PC-9 (cell line): ENCODE measurements around the gene CXCR3.
"Not testable (repeated sequence)": the region's sequence is repeated elsewhere in the genome, so short reads cannot be mapped to it uniquely, and the experiment has no call there.

Experiments used
- CTCF ChIP-seq: fragments of 200-600 bp; sonication (generic); conservative IDR thresholded peaks from 2 replicates; pipeline ENCODE4 v1.6.1; 2017; ENCODE audit warnings: mixed run types, antibody characterized with exemption, mild to moderate bottlenecking, moderate library complexity
- EZH2 ChIP-seq: fragments of 200-600 bp; sonication (generic); IDR thresholded peaks from 2 replicates; pipeline ENCODE4 v1.8.0; 2017; ENCODE audit warnings: antibody characterized with exemption, low read depth

DNA sequence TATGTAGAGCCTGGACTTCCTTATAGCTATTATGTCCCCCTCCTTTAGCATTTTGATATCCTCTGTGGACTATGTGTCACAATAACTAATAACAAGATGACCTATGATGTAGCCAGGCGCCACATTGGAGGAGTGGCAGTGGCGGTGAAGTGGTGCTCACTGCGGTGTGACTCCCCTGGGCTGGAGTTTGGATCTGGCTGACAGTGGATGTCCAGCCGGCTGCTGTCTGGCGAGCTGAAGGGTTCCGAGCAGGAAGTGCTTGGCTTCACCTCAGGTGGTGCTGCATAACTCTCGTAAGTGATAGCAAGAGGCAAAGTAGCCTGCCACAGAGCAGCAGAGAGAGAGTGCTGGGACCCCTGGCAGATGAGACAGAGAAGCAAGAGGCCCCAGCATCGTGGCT, 25.1 kb downstream of the CXCR3 start:
- TF ChIP-seq EZH2, CTCF: not testable (repeated sequence)
